CD4-positive, alpha-beta T cell treated with Interferon alpha-2 for 1 hour (primary cell): ENCODE measurements around the gene DPEP2NB.
A peak's percentile ranks its signal among the peaks of the same experiment; 100 is the strongest.
"Not testable (repeated sequence)": the region's sequence is repeated elsewhere in the genome, so short reads cannot be mapped to it uniquely, and the experiment has no call there.

ENCODE experiments used
- DNase-seq, 2 donors: peaks; one replicate each; pipeline ENCODE4 v3.0.0-alpha.2; 2020 to 2022

Gene DPEP2NB

DNA sequence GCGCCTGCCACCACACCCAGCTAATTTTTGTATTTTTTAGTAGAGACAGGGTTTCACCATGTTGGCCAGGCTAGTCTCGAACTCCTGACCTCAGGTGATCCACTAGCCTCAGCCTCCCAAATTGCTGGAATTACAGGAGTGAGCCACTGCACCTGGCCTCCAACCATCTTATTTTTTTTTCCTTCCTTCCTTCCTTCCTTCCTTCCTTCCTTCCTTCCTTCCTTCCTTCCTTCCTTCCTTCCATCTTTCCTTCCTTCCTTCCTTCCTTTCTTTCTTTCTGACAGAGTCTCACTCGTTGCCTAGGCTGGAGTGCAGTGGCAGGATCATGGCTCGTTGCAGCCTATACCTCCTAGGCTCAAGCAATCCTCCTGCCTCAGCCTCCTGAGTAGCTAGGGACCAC lies 5.8 kb downstream of the DPEP2NB start:
- not testable (repeated sequence) for DNase-seq

GRCh38 chr16:68009157-68009735 lies 6.5 kb downstream of the DPEP2NB start:
- no peak for DNase-seq

DNA sequence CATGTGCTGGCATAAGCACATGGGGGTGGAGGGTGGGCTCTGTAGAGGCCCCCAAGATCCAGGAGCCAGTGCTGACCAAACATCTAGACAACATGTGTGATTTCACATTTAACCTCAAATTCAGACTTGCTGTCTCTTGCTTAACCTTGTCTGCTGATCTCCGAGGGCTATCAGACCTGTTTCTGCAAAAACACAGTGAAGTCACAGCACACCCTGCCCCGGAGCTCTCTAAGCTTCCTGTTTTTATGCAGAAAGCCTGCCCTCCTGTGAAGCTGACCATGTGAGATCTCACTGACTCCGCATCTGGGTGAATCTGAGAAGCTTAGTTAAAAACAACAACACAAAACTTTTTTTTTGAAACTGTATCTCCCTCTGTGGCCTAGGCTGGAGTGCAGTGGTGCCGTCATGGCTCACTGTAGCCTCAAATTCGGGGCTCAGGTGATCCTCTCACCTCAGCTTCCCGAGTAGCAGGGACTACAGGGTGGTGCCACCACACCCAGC lies 9.9 kb downstream of the DPEP2NB start:
- DNase-seq, result peak; percentile 65 to 69

GRCh38 chr16:68005211-68005610 lies 10.5 kb downstream of the DPEP2NB start:
- no peak for DNase-seq

DNA sequence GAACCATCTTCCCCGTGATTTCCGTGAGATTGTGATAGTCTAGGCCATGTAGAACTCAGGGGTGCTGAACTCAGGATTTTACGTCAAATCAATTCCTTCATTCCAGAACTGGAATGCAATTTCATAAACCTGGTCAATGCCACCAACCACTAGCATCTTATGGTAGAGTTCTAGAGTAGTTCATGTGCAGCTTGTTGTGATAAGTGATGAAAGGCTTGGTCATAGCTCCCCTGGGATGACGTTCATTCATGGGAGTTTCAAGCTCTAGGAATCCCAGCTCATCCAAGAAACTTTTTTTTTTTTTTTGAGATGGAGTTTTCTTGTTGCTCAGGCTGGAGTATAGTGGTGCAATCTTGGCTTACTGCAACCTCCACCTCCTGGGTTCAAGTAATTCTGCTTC lies 12.7 kb downstream of the DPEP2NB start:
- DNase-seq, result no peak

- no peak for DNase-seq
These were observed 15.3 kb downstream of the DPEP2NB start for GRCh38 chr16:68000450-68000849.

DNA sequence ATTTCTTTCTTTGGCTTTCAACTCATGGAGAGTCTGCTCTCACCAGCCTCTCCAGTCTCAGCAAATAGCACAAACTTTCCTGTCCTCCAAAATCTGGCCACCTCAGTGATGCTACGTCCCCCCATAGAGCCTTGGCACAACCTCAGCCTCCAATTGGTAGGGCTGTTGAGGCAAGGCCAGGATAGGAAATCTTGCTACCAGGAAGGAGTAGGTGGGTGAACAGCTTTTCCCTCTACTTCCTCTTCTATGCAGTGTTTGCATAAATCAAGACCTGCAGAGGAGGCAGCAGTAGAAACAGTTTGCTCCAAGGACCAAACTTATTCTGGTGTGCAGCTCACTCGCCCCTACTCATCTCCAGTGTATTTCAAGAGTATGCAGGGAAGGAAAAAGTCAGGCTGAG lies 15.7 kb downstream of the DPEP2NB start:
- DNase-seq, result no peak

DNA sequence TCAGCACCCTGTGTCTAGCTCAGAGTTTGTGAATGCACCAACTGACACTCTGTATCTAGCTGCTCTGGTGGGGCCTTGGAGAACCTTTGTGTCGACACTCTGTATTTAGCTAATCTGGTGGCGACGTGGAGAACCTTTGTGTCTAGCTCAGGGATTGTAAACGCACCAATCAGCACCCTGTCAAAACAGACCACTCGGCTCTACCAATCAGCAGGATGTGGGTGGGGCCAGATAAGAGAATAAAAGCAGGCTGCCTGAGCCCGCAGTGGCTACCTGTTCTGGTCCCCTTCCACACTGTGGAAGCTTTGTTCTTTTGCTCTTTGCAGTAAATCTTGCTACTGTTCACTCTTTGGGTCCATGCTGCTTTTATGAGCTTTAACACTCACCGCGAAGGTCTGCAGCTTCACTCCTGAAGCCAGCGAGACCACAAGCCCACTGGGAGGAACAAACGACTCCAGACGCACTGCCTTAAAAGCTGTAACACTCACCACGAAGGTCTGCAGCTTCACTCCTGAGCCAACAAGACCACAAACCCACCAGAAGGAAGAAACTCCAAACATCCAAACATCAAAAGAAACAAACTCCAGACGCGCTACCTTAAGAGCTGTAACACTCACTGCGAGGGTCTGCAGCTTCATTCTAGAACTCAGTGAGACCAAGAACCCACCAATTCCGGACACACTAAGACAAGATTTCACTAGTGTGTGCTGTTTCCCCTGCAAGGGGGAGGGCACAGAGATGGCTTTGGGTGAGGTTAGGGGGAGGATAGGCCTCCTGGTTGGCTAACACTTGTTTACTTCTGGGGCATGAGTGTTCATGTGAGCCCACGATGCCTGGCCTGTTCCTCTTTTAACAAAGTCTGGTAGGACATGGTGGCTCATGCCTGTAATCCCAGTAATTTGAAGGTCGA lies 16.7 kb downstream of the DPEP2NB start, which contains the start of gene DPEP2:
Gene DPEP2 (minus strand): TSS at position 706 of the 910 bp plus-strand sequence. CDS start 6,272 bp downstream, outside the sequence.
- peak; percentile 60 to 62 for DNase-seq

DNA sequence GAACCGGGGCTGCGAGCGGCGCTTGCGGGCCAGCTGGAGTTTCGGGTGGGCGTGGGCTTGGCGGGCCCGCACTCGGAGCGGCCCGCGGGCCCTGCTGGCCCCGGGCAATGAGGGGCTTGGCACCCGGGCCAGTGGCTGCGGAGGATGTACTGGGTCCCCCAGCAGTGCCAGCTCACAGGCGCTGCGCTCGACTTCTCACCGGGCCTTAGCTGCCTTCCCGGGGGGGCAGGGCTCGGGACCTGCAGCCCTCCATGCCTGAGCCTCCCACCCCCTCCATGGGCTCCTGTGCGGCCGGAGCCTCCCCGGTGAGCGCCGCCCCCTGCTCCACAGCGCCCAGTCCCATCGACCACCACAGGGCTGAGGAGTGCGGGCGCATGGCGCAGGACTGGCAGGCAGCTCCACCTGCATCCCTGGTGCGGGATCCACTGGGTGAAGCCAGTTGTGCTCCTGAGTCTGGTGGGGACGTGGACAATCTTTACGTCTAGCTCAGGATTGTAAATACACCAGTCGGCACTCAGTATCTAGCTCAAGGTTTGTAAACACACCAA lies 17.4 kb downstream of the DPEP2NB start:
- DNase-seq, result not testable (repeated sequence)

- no peak for DNase-seq
These were observed 19.0 kb downstream of the DPEP2NB start for GRCh38 chr16:67996666-67997065.

- DNase-seq, result peak; percentile 22 to 63
These were observed 20.3 kb downstream of the DPEP2NB start for GRCh38 chr16:67995423-67995822.

DNA sequence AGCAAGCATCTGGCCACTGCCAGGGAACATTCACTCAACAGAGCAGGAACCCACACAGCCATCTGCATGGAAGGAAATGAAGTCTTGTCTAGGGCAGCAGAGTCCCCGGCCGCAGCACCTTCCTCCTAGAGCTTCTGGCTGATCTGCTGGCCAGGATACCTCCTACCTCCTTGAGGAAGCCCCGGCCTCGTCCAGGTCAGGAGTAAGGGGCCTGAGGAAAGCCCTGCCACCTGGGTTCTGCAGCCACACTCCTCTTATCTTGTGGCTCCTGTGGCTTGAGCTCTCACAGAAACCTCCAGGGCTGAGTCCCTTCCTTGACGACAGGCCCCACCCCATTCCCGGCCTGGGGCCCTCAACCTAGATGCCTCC lies 21.7 kb downstream of the DPEP2NB start:
- DNase-seq, result not testable (repeated sequence)

- peak; percentile 84 to 87 for DNase-seq
These were observed 22.3 kb downstream of the DPEP2NB start for GRCh38 chr16:67993207-67994039.

DNA sequence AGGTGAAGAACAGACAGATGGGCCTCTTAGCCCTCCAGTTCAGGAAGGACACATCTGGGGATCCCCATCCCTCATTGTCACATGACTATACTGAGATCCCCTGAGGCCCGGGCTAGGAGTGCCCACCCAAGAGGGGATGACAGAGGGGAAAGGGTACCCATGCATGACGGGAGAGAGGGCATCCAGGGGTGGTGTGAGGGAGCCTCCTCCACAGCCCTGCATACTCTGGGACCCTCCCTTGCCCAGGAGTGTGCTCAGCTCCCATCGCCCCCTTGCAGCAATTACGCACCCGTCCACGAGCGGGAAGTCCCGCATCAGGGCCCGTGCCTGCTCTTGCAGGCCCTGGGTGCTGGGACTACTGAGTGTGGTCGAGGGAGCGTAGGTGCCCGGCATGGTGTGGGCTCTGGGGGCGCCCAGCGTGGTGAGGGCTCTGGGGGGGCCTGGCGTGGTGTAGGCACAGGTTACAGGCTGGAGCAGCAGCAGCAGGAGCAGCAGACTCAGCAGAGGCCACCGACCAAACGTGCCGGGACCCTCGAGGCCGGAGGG lies 23.0 kb downstream of the DPEP2NB start:
- no peak for DNase-seq

DNA sequence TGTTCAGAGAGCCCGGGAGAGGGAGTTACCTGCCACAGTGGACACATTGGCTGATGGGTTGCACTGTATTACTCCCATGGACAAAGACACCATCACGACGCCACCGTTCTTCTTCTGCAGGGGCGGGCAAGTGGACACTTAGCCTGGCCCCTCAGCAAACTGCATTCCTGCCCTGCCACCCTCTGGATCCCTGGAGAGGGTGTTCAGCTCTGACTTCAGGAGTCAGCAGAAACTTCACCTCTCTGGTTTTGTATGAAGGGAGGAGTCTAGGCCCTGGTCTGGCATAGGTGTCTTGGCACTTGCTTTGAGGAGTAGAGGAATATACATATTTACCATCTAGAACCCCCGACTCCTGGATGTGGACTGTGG lies 25.7 kb downstream of the DPEP2NB start:
- DNase-seq, result no peak

DNA sequence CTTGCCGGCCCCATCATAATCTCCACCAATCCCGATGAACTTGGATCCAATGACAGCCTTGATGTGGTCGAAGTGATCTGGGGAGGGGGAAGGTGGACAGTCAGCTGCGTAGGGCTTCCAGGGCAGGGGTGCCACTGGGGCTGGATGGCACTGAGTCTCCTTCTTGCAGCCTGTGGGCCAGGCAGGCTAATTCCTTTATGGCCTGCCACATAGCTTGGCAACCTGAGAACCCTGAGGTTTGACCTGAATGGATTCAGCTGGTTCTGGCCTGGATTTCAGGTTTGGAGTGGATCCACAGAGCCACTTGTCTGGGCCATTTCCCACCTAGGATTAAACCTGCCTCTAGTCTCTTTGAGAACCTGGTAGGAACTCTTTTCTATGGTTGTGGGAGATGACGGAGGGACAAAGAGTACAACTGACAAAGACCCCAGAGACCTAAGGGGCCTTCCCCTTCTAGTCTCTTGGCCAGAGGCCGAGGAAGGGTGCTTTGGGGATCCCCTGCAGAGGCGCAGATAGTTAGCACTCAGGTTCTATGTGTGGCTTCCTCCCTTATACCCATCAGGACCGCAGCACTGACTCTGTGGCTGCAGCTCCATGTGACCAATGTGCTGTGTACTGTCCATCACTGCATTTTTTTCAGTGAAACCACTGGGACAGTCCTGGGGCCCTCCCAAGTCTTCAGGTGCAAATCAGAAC lies 26.2 kb downstream of the DPEP2NB start:
- DNase-seq, result no peak

- no peak for DNase-seq
These were observed 27.0 kb downstream of the DPEP2NB start for GRCh38 chr16:67988675-67989074.

DNA sequence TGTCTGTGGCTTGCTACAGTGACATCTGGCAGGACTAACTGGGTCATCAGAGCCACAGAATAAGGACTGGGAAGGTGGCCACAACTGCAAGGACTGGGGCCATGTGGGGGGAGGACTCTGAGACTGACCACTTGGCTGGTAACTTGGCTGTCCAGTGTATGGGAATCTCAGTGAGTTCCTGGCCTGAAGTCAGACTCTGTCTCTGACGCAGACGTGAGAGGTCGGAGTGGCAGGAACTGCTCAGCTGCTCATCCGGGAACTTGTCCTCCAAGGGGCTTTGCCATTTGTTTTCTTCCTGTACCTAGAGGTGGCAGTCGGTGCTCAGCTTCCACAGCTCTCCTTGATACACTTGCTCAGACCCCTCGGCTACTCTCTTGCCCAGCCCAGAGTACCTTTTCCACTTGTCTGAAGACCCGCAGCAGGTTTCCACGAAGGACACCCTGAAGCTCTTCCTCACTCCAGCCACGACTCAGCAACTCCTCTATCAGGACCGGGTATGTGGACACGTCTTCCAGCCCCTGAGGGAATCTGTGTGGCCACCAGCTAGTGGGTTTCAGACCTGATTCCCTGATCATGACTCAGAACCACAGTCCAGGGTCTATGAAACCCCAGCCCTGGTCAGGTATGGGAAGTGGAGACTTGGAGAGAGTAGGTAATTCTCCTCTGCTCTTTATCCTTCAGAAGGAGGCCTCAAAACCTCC lies 28.1 kb downstream of the DPEP2NB start:
- DNase-seq, result no peak

GRCh38 chr16:67986949-67987348 lies 28.8 kb downstream of the DPEP2NB start:
- DNase-seq, result no peak

DNA sequence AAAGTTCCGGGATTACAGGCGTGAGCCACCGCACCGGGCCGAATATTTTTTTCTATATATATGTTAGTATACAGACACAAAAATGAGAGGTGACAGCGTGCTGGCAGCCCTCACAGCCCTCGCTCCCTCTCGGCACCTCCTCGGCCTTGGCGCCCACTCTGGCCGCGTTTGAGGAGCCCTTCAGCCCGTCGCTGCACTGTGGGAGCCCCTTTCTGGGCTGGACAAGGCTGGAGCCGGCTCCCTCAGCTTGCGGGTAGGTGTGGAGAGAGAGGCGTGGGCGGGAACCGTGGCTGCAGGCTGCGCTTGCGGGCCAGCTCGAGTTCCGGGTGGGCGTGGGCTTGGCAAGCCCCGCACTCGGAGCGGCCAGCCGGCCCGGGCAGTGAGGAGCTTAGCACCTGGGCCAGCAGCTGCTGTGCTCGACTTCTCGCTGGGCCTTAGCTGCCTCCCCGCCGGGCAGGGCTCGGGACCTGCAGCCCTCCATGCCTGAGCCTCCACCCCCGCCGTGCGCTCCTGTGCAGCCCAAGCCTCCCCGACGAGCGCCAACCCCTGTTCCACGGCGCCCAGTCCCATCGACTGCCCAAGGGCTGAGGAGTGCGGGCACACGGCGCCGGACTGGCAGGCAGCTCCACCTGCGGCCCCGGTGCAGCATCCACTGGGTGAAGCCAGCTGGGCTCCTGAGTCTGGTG lies 33.6 kb downstream of the DPEP2NB start:
- DNase-seq, result no peak
